Muscle of back (tissue), 13 donors: Measurements from ENCODE around the gene DFFB. TPM values are rescaled to one million over a fixed set of nuclear protein-coding genes. Genes with fewer than 3 reads are reported as not detected.
"Not testable (repeated sequence)": the region's sequence is repeated elsewhere in the genome, so short reads cannot be mapped to it uniquely, and the experiment has no call there.

Experiments used
- DNase-seq, 3 donors: peaks; one replicate each; pipeline versions ENCODE4 v3.0.0 to v3.0.0-alpha.2; 2013
- long read RNA-seq, 9 donors: transcript quantifications; one replicate each; lab custom pipeline, GENCODE V29; 2026
- polyA plus RNA-seq, 10 donors: library from polyadenylated mRNA; unstranded; fragments of 120-200 nt; gene quantifications; one replicate each; pipeline ENCODE4 v1.2.1, GENCODE V29; 2013; ENCODE audit not compliant: insufficient read length in 10 of 10

The DFFB gene, protein sequence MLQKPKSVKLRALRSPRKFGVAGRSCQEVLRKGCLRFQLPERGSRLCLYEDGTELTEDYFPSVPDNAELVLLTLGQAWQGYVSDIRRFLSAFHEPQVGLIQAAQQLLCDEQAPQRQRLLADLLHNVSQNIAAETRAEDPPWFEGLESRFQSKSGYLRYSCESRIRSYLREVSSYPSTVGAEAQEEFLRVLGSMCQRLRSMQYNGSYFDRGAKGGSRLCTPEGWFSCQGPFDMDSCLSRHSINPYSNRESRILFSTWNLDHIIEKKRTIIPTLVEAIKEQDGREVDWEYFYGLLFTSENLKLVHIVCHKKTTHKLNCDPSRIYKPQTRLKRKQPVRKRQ
- 1 to 10 TPM; 3.5 to 7.6 (median 5.0) TPM for polyA plus RNA-seq
- long read RNA-seq, donor 1, partial matches to known transcripts: 5 of 6 reads
- long read RNA-seq, donor 1, other reads (novel, unspliced or antisense): 0 of 6 reads
- long read RNA-seq, donor 2: 0 reads
- long read RNA-seq, donor 3: 0 reads
- long read RNA-seq, donor 4: 0 reads
- long read RNA-seq, donor 5, partial matches to known transcripts: 42 of 43 reads
- long read RNA-seq, donor 5, other reads (novel, unspliced or antisense): 0 of 43 reads
- long read RNA-seq, donor 6, partial matches to known transcripts: 0 of 1 reads
- long read RNA-seq, donor 6, other reads (novel, unspliced or antisense): 0 of 1 reads
- long read RNA-seq, donor 7: 0 reads
- long read RNA-seq, donor 8: 0 reads
- long read RNA-seq, donor 9: 0 reads

DNA sequence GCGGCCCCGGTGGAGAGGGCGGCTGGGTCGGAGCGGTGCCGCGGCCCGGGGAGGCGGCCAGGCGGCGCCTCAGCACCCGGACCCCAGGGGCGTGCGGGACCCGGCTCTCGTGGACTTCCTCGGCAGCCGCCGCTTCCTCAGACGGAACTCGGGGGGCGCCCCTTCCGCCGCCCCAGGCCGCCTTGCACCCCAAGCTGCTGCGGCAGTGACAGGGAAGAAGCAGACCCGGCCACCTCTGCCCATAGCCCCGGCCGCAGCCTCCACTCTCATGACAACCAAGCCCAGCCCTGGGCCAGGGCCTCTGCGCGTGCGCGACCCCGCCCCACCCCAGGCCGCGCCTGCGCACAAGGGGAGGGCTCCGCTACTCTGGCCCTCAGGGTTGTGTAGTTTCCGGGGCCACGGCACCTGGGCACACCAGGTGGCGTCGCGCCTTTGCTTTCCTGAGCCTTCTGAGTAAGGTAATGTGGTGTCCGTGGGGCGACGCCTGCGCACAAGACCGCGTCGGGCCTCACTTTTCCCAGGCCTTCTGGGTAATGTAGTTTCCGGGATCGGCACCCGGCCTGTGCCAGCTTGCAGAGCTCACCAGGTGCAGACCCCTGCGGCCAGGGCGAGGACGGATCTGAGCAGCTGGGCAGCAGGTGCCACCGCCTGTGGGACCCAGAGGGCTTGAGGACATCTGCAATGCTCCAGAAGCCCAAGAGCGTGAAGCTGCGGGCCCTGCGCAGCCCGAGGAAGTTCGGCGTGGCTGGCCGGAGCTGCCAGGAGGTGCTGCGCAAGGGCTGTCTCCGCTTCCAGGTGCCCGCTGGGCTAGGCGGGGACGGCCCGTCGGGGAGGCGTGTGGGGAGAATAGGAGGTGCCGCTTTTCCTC, at the start of gene DFFB, which contains the start of gene CEP104:
DFFB (plus strand) TSS at position 554 of the 868 bp plus-strand sequence; CDS start at position 682, 128 bp downstream.
CEP104 (minus strand) TSS at position 289 of the 868 bp plus-strand sequence. CDS start 4,804 bp downstream, outside the sequence.
- DNase-seq: peak; percentile 80 to 96 (median 90)

DNA sequence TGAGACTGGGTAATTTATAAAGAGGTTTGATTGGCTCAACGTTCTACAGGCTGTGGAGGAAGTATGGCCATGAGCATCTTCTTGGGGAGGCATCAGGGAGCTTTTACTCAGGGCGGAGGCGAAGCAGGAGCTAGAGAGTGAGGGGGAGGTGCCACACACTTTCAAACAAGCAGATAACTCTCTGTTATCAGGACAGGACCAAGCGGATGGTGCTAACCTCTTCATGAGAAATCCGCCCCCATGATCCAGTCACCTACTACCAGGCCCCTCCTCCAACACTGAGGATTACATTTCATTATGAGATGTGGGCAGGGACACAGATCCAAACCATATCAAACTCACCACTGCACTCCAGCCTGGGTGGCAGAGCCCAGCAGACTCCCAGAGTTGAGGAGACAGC, 49.5 kb upstream of the DFFB start:
- DNase-seq: no peak

DNA sequence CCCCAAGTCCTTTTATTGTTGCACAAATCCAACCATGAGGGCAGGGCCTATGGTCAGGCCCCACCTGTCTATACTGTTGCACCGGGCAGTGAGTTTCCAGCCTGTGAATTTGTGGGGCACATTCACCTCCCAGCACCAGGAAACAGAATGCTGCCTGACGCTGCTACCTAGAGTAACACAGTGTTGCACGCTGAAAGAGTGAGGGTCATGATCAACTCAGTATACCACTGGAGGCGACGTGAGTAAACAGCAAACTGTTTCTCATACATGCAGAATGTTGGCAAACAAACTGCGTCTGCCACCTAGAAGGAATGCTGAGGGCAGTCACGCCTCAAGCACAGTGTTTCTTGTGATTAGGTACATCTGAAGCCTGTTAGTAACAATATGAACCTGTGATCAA, 47.6 kb upstream of the DFFB start:
- DNase-seq: no peak

DNA sequence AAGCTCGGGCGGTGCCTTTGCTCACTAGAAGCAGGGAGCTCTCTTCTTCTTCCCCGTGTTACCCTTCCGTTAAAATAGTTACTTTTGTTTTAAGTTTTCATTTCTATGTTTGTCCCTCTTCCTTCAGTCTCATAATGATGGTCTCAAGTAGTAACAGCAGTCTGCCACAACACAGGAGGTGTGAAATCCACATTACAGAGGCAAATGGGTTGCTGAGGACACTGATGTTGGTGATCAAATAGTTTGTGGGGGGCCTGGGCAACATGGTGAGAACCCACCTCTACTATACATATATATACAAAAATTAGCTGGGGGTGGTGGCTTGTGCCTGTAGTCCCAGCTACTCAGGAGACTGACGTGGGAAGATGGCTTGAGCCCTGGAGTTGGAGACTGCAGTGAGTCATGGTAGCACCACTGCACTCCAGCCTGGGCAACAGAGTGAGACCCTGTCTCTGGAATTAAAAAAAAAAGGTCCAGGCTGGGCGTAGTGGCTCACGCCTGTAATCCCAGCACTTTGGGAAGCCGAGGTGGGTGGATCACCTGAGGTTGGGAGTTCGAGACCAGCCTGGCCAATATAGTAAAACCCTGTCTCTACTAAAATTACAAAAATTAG, 47.0 kb upstream of the DFFB start:
- not testable (repeated sequence) for DNase-seq

DNA sequence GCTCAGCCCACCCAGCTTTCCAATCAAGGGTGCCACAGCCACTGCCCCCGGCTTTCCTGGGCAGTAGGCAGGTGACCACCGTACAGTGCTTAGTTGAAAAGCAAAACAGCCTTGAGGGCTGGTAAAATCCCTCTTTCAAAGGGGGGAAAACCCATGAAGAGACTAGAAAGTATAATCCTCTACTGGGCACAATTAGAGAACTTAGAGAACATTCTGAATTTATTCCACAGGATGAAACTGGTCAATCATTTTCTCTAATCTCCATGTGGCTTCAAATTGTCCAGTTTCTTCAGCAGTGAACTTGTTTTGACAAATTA, 45.7 kb upstream of the DFFB start:
- no peak for DNase-seq

DNA sequence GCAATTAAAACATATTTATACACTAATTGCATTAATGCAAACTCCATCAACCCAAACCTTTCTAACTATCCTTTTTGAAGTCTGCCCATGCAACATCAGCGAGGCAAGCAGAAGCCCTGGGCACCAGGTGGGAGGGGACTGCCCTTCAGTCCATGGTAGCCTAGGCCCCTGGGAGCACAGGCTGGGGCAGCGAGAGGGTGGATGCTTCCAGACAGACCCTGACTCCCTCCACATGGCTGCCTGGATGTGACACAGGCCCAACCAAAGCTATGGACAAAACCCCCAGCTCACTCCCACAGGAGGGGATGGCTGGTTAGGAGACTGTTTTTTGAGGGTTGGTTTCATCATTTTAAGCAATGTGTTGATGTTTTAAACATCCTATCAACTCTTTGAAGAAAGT, 43.2 kb upstream of the DFFB start:
- no peak for DNase-seq

DNA sequence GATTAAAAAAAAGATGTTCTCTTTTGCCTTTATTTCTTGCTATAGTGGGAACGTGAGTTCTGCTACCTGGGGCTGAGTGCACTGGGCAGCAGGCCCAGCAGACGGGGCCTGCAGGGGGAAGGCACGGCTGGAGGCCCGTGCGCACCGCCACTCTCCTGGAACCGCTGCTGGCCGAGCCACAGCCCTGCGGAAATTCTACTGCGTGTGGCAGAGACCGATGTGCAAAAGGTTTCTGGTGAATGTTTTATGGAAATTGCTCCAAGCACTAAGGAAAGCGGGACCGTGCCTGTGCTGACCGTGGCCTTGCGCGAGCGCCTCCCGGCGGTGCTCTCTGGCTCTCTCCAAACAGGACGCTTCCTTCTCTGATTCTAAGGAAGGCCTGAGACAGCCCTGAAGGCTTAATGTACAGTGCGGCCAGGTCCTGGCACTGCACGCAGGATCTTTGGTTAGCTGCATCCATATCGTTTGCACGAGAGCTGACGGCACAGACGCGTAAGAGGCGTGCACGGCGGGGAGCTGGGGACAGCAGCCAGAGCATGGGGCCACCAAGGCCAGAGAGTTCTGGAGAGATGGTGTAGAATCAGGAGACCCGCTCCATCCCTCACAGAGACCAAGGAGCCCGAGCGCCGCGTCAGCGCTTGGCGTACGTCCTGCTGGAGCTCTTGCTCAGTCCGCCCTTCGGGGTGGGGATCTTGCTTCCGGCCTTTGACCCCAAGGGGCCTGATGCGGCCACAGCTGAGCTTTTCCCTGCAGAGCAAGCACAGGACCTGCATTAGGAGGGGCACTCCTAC, 42.3 kb upstream of the DFFB start:
- no peak for DNase-seq

DNA sequence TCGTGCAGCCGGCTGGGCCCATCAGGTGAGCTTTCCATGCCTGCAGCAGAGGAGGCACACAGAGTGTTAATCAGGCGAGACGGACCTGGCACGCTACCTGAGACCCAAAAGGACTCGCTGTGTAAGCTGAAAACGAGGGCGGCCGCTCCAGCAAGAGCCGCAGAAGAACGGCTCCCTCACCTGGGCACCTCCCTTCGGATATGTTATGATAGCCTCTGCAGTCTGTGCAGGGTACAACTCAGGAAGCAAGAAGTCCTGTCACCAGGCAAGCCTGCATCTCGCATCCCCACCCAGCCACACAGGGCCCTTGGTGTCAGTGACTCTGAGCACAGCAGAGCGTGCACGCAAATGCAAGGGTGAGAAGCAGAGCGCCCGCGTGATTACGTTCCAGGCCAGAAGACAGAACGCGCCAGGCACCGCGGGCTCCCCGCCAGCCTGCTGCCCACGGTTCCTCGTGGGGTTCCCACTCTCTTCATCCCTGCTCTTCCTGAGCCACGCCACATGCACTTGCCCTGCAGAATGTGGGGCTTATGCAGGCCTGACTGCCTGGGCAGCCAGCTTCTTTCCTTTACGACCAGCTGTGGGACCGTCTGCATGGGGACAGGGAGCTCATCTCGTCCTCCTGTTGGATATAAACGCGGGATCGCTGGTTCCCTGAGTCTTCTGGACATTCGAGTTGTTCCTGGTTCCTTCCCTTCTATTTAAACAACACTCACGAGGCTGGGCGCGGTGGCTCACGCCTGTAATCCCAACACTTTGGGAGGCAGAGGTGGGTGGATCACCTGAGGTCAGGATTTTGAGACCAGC, 40.7 kb upstream of the DFFB start:
- DNase-seq: no peak

DNA sequence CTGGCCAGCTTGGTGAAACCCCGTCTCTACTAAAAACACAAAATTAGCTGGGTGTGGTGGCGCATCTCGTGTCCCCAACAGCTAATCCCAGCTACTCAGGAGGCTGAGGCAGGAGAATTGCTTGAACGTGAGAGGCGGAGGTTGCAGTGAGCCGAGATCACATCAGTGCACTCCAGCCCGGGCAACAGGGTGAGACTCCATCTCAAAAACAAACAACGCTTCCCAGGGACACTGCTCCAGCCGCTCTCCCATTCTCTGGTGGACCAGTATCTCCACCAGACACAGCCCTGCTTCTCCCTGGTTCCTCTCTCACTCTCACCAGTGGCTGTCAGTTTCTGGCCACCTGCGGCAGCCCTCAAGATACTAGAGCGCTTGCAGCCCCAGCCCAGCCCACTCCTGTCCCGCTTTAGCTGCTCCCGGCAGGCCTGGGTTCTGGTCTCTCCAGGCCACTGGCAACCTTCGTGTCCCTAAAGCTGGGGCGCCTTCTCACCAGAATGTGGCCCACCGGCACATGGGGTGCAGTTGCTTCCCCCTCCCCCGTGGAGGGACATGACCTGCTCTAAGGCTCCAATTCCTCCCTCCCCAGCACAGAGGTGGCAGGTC, 40.0 kb upstream of the DFFB start:
- DNase-seq: no peak

DNA sequence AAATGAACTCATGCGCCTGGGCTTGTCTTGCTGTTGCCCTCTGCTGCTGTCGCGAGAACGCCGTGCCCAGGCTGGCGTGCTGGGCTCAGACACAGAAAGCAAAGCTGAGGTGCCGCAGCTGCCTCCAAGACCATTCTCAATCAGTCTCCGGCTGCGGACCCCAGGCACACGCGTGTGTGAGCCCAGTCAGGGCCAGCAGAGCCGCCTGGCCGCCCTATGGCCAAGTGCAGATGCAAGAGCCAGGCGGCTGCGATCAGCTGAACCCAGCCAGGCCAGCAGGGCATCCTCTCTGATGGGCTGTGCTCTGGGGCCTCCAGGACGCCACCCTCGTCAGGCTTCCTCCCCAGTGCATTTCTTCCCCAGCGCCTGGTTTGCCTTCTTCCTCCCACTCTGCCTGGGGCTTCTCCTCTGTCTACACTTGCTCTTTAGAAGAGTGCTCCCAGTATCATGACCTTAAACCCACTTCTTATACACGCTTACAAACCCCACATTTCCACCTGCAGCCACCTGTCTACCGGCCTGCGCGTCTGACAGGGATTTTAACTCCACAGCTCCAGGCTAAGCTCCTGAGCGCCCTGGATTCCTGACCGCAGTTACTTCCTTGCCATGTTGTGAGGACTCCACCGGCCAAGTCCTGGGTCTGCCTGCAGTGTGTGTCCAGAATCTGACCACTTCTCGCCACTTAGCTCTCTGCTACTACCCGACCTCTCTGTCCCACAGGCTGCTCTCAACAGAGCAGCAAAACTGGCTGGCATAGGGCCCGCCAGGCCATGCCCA, 39.3 kb upstream of the DFFB start:
- DNase-seq: no peak

DNA sequence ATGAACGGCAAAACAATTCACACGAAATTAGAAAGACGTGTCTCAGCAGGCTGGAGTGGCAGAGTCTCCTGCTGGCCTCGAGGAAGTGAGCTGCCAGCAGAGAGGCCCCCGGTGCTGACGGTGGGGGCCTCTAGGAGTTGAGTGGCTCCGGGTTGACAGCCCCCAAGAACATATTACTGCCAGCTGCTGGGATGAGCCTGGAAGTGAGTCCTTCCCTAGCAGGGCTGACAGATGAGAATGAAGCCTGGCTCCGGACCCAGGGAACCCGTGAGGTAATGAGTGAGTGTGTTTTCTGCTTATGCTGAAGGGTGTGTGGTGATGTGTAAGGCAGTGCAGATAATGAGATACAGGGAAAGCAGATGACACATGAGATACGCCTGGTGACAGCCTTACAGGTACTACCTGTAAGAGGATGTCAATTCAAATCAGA, 37.5 kb upstream of the DFFB start:
- peak in 1 of 3 donors; percentile 40 for DNase-seq

DNA sequence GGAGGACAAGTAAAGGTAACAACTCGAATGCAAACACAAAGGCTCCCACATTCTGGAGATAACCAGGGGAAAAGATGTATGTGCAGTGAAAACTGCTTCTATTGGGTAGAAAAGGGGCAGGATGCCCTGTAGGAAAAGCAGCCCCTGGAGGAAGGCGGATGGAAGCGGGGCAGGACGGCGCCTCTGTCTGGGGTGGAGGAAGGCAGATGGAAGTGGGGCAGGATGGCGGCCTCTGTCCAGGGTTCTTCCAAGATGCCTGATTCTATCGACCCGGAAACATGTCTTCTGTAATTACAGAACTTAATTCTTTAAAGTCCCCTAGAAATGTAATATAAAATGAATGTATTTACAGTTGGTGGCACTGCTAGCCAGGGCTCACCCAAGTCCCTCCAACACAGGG, 37.0 kb upstream of the DFFB start:
- no peak for DNase-seq

DNA sequence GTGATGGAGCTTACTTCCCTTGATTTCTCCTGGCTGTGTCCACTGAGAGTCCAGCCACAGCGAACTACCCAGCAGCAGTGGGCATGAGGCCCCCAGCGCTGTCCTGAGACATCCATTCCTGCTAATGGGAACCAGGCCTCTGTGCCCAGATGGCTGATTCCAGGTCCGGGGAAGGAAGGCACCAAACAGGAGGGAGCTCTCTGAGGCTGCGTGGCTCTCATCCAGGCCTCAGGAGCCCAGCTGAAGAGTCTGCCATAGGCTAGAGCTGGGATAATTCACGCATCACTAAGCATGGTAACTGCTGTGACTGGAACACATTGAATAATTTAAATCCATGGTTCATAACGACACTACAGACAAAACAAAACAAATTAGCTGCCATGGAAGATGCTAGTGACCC, 36.3 kb upstream of the DFFB start:
- DNase-seq: peak in 2 of 3 donors; percentile 16 to 62

DNA sequence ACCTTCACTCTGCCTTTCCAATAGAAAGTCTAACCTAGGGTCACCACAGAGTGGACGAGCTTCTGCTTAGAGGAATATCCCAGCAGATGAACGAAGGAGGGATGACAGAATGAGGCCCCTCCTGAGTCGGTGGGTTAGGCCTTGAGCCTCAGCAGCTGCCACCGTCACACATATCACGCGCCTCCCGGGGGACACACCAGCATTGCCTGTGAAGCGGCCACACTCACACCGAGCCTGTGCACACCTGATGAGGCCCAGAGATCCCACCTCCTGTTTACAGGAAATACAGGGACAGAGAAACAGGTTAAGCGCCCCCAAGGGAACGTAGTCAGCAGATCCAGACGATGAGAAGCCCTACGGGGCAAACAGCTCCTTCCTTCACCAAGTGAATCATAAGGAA, 35.8 kb upstream of the DFFB start:
- DNase-seq: peak in 1 of 3 donors; percentile 37

DNA sequence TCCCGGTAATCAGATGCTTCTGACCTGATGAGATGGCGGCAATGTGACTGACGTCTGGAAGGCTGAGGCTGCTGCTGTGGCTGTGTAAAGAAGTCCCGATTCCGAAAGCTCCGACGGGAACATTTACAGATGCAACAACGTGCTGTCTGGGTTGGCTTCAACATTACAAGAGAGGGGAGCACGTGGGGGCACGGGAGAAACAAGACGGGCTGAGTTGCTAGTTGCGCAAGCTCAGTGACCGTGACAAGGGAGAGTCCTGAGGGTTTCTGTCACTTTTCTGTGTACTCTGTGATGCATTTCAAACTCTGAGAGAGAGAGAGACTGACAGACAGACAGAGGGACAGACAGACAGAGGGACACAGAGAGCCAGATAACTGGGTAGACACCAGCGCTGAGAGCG, 35.4 kb upstream of the DFFB start:
- DNase-seq: no peak

DNA sequence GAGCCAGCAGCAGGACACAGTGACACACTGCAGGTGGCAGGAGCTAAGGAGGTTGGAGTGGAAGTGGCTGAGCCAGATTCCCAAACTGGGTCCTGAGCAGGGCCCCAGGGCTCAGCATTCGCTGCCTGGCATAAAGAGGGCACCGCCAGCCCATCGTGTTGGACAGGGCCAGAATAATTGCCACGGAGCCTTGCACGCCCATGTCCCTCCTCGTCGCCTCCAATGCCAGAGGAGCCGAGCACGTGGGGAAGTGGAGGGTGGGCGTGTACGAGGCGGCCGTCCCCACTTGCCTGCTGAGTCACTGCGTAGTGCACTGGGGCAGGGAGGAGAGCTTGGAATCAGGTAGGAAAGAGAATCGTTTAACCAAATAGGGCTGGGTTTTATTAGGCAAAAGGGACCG, 34.9 kb upstream of the DFFB start:
- DNase-seq: no peak

DNA sequence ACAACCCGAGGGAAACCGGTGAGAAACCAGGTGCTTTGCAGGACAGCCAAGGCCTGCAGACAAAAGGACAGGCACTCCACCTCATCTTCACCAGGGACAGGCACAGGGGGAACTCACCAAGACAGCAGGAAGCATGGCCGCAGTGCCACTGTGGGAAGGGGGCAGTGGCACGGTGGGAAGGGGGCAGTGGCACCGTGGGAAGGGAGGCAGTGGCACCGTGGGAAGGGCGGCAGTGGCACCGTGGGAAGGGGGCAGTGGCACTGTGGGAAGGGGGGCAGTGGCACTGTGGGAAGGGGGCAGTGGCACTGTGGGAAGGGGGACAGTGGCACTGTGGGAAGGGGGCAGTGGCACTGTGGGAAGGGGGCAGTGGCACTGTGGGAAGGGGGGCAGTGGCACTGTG, 32.6 kb upstream of the DFFB start:
- no peak for DNase-seq

DNA sequence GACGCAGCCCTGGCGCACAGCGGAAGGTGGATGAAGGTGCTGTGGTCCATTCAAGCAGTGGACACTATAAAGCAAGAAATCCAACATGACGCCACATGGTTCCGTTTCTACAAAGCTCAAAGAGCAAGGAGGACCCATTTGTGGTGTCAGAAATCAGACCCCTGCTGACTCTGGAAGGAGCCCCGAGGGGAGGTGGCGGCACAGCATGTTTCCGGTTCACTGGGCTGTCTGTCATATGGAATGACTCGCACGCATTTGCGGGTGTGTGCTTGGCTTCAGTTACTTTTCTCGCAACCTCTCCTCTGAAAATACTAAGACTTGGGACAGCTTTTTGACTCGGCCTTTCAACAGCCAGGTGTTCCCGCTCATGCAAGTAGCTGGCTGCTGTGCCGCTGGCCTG, 31.9 kb upstream of the DFFB start:
- no peak for DNase-seq

DNA sequence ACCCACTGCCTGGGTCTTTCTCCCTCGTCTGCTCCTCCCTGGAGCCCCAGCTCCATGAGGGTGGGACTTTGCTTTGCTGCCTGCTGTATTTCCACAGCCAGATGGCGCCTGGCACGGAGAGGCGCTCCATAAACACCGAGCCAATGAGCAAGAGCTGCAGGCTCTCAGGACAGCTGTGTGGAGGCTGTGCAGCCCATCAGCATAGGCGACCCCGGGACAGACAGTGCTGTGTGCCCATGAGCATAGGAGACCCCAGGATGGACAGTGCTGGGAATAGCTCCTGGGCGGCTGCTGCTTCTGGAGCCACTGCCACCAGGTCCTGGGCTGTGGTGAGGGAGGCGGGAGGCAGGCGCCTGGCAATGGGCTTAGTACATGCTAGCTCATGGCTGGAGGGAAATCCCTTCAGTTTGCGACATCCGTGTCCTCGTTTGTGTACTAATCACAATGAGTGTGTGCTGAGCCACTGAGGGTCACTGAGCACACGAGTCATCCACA, 29.4 kb upstream of the DFFB start:
- DNase-seq: no peak
